COLO668 (cell line): ENCODE measurements around the gene OSBP2.

ENCODE experiments used
- DNase-seq: peaks from one replicate; lab custom pipeline; 2025; ENCODE audit not compliant: unreplicated experiment; lab: John Stamatoyannopoulos, UW

The OSBP2 gene

DNA sequence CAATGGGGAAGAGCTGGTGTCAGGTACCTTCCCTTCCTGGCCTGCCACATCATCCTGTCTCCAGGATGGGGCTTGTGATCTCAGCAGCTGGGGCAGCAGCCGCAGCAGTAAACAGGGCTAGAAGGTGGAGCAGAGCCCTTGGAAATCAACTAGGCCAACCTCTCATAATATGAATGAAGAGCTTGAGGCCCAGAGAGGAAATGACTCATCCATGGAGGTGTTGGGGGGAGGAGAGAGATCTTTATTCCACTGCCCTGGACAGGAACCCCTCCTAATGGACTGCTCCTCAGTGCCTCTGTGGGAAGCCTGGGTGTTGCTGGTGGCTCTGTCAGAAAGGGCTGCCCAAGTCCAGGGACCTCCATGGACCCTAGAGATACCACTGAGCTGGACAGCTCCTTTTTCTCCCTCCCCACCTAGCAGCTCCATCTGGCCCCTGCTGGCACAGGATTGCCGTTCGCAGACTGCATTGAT, 111.8 kb downstream of the OSBP2 start:
- DNase-seq: peak; percentile 75

- no peak for DNase-seq
These were observed 114.4 kb downstream of the OSBP2 start for GRCh38 chr22:30809086-30809485.

DNA sequence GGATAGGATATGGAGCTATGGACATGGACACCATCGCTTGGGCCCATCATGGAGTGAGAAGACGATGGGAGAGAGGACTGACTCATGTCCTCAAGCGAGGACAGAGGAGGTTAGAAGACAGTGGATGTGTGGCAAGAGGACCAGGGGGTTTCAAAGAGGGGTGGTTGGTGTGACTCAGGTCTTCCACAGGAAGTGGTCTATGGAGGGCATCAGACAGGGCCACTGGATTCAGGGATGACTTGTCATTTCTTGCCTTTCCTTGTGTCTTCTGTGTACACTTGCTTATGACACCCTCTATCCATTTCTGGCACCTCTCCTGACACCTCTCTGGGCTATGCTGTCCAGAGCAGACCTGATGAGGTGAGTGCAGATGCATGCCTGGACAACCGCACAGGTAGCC, 115.4 kb downstream of the OSBP2 start:
- DNase-seq: no peak

- no peak for DNase-seq
These were observed 119.3 kb downstream of the OSBP2 start for GRCh38 chr22:30813936-30814335.

DNA sequence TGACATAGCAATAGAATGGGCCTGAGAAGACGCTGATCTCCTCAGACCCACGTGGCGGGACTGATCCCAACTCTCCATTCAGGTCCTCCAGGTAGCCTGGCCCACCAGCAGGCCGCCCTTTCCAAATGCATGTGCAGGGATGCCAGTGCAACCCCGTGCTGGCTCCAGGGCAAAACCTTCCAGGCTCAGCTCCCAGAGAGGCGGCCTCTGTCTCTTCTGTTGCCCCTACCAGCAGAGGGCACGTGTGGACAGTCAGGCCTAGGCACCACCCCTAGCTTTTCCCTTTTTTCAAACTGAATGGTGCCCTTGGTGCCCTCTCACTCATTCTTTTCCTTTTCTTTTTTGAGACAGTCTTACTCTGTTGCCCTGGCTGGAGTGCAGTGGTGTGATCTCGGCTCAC, 121.7 kb downstream of the OSBP2 start:
- DNase-seq: no peak

GRCh38 chr22:30821381-30821780, 126.7 kb downstream of the OSBP2 start:
- no peak for DNase-seq

- DNase-seq: peak; percentile 30
These were observed 127.2 kb downstream of the OSBP2 start for GRCh38 chr22:30821863-30822215.

DNA sequence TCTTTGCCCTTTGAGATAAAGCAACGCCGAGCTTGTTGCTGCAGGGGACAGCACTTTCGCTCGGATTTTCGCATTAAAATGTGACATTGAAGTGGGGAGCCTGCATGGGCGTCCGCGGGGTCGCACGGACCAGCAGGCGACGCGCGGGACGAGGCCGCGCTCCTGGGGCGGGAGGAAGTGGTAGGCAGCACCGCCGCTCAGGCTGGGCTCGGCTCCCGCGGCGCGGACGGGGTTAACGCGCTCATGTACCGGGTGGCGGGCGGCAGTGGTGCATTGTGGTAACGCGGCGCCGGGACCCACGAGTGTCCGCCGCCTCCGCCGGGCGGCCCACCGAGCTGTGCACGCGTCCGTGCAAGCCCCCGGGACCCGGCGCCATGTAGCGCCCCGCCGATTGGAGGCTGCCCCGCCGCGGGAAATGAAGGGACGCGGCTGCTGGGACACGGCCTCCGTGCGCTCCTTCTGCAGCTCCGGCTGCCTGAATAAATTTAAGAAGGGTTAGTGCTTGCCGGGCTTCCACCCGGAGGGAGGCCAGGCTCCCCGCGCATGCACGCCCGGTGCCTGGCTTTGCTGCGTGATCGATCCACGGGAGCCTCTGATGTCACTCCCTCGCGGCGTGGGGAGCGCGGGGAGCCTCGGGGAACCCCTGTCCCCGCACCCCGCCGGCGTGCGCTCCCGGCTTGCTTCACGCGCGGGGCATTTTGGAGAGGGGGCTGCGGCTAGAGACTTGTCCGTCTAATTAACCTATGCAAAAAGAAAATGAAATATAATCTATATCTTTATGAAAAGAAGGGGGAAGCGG, 127.7 kb downstream of the OSBP2 start:
- DNase-seq: peak; percentile 63

DNA sequence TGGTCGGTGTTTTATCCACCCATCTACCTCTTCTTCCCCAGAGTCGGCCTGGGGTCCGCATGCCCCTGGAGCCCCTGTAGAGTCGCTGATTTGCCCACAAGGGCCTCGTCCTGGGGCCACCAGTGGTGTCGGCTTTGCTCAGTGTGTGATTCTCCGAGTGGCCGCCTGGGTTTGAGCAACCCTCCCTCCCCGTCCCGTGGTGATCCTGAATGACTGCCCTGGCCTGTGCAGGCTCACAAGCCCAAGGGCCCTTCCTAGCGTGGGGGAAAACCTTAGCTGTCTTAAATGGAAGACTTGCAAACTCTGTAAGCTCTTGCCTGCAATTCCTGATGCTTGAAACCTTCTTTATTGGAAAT, 128.3 kb downstream of the OSBP2 start:
- no peak for DNase-seq

GRCh38 chr22:30824096-30824495, 129.4 kb downstream of the OSBP2 start:
- DNase-seq: no peak

- DNase-seq: no peak
These were observed 130.0 kb downstream of the OSBP2 start for GRCh38 chr22:30824711-30825110.

DNA sequence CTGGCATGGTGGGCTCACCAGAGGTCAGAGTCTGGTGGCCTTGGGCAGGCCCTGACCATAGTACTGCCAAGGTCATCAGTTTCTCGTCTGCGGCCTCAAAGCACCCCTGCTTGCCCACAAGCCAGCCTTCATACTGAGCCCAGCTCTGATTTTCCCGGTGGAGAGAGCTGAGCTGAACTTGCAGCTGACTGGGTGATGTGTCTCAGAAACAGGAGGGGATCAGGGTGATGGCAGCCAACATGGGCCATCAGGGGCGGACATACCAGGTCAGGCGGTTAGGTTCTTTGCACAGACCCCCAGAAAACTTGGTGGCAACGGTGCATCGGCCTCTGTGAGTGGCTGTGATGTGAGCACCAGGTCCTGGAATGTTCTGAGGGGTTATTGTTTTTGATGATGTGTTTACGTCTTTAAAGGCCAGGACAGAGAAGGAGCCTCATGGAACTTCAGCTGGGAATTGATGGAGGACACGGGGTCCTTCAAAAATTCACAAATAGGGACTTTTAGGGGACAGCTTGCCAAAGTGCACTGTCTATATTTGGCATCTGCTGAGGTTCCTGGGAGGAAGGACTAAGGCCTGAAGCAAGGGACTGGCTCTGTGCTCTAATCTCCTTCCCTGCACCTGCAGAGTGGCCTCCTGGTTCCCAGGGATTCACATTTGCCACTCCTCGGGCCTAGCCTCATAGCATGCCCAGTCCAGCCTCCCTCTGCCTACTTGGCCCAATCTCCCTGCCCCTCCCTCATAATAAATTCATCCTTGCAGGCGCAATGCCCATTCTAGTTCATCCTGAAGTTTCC, 131.2 kb downstream of the OSBP2 start:
- DNase-seq: no peak

GRCh38 chr22:30826670-30827355, 132.1 kb downstream of the OSBP2 start:
- no peak for DNase-seq

DNA sequence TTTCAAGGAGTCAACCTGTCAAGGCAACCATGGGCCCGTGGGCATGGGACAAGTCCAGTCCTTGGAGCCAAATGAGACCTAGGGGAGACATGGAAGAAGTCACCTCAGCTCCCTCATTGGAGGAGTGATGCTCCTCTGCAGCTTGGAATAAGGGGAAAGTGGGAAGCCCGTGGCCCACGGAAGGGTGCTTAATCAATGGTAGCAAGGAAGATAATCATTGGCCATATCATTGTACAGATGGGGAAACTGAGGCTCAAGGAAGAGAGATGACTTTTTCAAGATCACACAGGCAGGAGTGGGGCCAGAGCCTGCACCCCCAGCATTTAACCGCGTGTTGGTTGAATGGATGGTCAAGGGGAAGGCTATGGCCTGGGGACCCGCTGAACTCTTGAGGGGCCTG, 133.0 kb downstream of the OSBP2 start:
- DNase-seq: no peak

- DNase-seq: no peak
These were observed 133.8 kb downstream of the OSBP2 start for GRCh38 chr22:30828187-30829155.

GRCh38 chr22:30829901-30830550, 135.4 kb downstream of the OSBP2 start:
- DNase-seq: no peak

- DNase-seq: no peak
These were observed 136.2 kb downstream of the OSBP2 start for GRCh38 chr22:30830907-30831306.

- no peak for DNase-seq
These were observed 137.8 kb downstream of the OSBP2 start for GRCh38 chr22:30832407-30832987.

GRCh38 chr22:30833322-30833721, 138.6 kb downstream of the OSBP2 start:
- no peak for DNase-seq

DNA sequence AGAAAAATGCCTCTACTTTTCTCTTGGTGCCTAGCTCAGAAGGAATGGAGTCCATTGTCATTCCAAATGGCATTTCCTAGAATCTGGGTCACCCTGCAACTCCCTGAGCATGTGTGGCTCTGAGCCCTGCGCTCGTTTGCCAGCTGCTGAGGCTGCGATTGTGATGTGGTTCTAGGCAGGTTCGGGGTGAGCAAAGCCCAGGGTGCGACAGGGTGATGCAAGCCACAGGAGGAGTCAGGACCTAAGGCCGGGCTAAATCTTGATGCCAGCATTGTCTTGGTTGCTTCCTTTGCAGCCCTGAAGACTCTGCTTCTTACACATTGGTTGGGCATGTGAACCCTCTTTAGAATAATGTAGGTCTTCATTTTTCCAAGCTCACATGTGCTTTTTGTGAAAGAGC, 142.9 kb downstream of the OSBP2 start:
- DNase-seq: no peak
